Right atrium auricular region (tissue), 2 donors: Measurements from ENCODE around the gene CLEC4G. TPM values are rescaled to one million over a fixed set of nuclear protein-coding genes. Genes with fewer than 3 reads are reported as not detected.

ENCODE experiments used
- DNase-seq: peaks from one replicate; pipeline ENCODE4 v3.0.0-alpha.2; 2019; ENCODE audit warnings: low spot score
- H3K27ac ChIP-seq, 2 donors: fragments of 200-600 bp; sonication (generic); 1 replicate in 1 of 2; 2 replicates in 1 of 2; pipeline ENCODE4 v1.5.1; 2016 to 2019
- H3K27me3 ChIP-seq, 2 donors: fragments of 200-600 bp; sonication (generic); one replicate each; pipeline versions ENCODE4 v1.5.1 to v1.6.0; 2017 to 2019
- H3K36me3 ChIP-seq: fragments of 200-600 bp; sonication (generic); one replicate; pipeline ENCODE4 v1.5.1; 2016
- H3K4me1 ChIP-seq, 2 donors: fragments of 200-600 bp; sonication (generic); one replicate each; pipeline versions ENCODE4 v1.5.1 to v1.6.0; 2017 to 2019
- H3K4me3 ChIP-seq, 2 donors: fragments of 200-600 bp; sonication (generic); 1 replicate in 1 of 2; 2 replicates in 1 of 2; pipeline ENCODE4 v1.5.1; 2017 to 2019; ENCODE audit warnings: mild to moderate bottlenecking in 1 of 2, moderate library complexity in 1 of 2
- H3K9me3 ChIP-seq, 2 donors: fragments of 200-600 bp; sonication (generic); one replicate each; pipeline ENCODE4 v1.5.1; 2019
- total RNA-seq, 2 donors: library from RNA; depleted of rRNA; stranded (reverse); fragments of >200 nt; gene quantifications; one replicate each; pipeline ENCODE4 v1.1.0, GENCODE V29; 2016
- TF ChIP-seq, protein P1 (sequence below), 2 donors: fragments of 200-600 bp; sonication (generic); IDR thresholded peaks; one replicate each; pipeline ENCODE4 v1.5.1; 2019; ENCODE audit warnings: antibody characterized with exemption in 2 of 2

Gene CLEC4G
- total RNA-seq, 2 donors from 2014 or later: 0.55 TPM; not detected in 1

DNA sequence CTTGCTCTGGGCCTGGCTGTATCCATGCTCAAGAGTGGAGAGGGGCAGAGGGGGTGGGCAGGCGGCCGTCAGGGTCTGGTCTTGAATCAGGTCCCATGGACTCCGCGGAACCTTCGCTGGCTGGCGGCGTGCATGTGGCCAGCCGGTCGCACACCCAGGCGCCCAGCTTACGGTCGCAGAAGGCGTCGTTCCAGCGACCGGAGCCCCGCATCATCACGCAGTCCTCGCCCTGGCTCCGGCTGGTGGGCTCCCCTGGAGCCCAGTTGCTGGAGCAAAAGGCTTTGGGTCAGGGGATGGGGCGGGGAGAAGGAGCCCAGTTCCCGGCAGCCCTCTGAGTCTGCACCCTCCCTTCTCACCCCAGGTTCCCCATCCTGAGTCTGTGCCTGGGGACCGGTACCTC is 42.7 kb downstream of the CLEC4G start:
- DNase-seq: no peak
- Histone ChIP-seq H3K27me3 (no peaks in the 10 kb centered on the region), H3K27ac (no peak overlapping the region)

DNA sequence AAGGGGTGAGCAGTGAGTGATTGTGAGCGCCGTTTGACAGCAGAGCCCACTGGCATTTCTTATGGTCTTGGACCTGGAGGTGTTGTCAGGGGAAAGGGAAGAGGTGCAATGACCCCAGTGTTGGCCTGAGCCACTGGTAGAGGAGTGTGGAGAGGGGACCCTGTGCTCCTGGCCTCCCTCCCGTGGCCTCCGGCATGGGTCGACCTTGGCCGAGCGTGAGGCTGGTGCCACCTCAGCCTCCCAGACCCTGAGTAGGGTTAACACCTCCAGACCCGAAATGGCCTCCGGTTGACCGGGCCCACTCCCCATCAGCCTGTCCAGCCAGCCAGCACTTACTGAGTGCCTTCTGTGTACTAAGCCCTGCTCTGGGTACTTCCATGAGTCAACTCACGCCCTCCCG is 44.7 kb downstream of the CLEC4G start:
- no peak overlapping the region for H3K27ac ChIP-seq
- H3K4me3 ChIP-seq: no peak overlapping the region
- no peaks in the 10 kb centered on the region for H3K27me3 ChIP-seq
- no peak for DNase-seq
- H3K9me3 ChIP-seq: no peaks in the 10 kb centered on the region
- H3K4me1 ChIP-seq: peaks cover 0 to 1% of the 10 kb centered on the region in 2 donors
- peaks cover 11% of the 10 kb centered on the region for H3K36me3 ChIP-seq
- TF ChIP-seq, protein P1, sequence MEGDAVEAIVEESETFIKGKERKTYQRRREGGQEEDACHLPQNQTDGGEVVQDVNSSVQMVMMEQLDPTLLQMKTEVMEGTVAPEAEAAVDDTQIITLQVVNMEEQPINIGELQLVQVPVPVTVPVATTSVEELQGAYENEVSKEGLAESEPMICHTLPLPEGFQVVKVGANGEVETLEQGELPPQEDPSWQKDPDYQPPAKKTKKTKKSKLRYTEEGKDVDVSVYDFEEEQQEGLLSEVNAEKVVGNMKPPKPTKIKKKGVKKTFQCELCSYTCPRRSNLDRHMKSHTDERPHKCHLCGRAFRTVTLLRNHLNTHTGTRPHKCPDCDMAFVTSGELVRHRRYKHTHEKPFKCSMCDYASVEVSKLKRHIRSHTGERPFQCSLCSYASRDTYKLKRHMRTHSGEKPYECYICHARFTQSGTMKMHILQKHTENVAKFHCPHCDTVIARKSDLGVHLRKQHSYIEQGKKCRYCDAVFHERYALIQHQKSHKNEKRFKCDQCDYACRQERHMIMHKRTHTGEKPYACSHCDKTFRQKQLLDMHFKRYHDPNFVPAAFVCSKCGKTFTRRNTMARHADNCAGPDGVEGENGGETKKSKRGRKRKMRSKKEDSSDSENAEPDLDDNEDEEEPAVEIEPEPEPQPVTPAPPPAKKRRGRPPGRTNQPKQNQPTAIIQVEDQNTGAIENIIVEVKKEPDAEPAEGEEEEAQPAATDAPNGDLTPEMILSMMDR (IDR thresholded peaks at IDR 0.05): no peak

More for the DNA sequence above, 42.7 kb downstream of the CLEC4G start:
- no peak overlapping the region for H3K4me3 ChIP-seq
- no peaks in the 10 kb centered on the region for H3K36me3 ChIP-seq
- H3K9me3 ChIP-seq: no peaks in the 10 kb centered on the region
- TF ChIP-seq, protein P1 (IDR thresholded peaks at IDR 0.05): no peak
- no peaks in the 10 kb centered on the region for H3K4me1 ChIP-seq

DNA sequence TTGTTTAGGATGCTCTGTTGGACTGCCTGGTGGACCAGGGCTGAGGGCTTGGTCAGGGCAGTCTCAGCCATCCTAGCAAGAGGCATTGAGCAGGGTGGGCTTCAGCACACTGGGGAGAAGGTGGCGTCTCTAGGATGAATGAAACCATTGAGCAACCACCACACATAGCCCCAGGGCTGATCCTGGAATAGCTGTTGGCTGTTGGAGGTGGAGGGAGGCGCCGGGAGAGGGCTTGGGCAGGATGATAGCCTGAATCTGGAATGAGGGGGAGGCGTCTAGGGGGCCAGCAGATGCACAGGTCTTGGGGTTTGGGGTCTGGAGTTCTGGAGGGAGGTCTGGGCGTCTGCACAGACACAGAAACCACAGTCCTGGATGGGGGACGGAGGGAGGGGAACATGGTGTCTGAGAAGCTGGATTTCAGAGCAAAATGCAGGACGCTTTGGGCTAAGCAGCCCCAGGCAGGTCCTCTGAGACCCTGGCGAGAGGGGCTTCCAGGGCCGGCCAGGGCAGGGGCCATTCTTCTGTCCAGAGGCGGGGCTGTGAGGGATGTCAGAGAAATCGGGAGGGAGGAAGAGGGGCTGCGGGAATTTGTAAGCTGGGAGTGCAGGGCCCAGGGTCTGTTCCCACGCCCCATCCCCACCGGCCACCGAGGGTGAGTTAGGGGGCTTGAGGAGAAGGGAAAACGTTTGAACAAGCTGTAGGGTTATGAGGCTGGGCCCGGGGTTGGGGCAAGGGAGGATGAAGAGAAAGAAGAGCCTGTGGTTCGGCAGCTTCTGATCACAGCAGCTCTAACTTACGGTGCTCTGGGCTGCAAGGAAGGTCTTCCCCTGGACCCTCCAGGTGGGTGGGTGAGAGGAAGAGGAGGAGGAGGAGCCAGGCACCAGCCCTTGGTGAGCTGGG is 46.1 kb downstream of the CLEC4G start:
- no peak overlapping the region for H3K27ac ChIP-seq
- H3K4me1 ChIP-seq: peaks cover 0 to 12% of the 10 kb centered on the region in 2 donors
- peaks cover 11% of the 10 kb centered on the region for H3K36me3 ChIP-seq
- H3K9me3 ChIP-seq: no peaks in the 10 kb centered on the region
- no peak for DNase-seq
- H3K4me3 ChIP-seq: no peak overlapping the region
- H3K27me3 ChIP-seq: no peaks in the 10 kb centered on the region
- TF ChIP-seq, protein P1 (IDR thresholded peaks at IDR 0.05): no peak

DNA sequence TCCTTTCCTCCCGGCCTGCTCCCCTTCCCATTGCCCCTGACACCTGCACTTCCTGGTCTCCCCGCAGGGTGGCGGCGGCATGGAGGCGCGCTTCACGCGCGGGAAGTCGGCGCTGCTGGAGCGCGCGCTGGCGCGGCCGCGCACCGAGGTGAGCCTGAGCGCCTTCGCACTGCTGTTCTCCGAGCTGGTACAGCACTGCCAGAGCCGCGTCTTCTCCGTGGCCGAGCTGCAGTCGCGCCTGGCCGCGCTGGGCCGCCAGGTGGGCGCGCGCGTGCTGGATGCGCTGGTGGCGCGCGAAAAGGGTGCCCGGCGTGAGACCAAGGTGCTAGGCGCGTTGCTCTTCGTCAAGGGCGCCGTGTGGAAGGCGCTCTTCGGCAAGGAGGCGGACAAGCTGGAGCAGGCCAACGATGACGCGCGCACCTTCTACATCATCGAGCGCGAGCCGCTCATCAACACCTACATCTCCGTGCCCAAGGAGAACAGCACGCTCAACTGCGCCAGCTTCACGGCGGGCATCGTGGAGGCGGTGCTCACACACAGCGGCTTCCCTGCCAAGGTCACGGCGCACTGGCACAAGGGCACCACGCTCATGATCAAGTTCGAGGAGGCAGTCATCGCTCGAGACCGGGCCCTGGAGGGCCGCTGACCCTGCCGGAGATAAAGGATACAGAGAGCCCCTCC is 49.6 kb downstream of the CLEC4G start:
- H3K27ac ChIP-seq: no peak overlapping the region
- H3K27me3 ChIP-seq: no peaks in the 10 kb centered on the region
- no peak for DNase-seq
- peaks cover 11% of the 10 kb centered on the region for H3K36me3 ChIP-seq
- TF ChIP-seq, protein P1 (IDR thresholded peaks at IDR 0.05): no peak
- peak overlapping the region; percentile 99 for H3K4me3 ChIP-seq
- H3K9me3 ChIP-seq: no peaks in the 10 kb centered on the region
- H3K4me1 ChIP-seq: peaks cover 0 to 16% of the 10 kb centered on the region in 2 donors

DNA sequence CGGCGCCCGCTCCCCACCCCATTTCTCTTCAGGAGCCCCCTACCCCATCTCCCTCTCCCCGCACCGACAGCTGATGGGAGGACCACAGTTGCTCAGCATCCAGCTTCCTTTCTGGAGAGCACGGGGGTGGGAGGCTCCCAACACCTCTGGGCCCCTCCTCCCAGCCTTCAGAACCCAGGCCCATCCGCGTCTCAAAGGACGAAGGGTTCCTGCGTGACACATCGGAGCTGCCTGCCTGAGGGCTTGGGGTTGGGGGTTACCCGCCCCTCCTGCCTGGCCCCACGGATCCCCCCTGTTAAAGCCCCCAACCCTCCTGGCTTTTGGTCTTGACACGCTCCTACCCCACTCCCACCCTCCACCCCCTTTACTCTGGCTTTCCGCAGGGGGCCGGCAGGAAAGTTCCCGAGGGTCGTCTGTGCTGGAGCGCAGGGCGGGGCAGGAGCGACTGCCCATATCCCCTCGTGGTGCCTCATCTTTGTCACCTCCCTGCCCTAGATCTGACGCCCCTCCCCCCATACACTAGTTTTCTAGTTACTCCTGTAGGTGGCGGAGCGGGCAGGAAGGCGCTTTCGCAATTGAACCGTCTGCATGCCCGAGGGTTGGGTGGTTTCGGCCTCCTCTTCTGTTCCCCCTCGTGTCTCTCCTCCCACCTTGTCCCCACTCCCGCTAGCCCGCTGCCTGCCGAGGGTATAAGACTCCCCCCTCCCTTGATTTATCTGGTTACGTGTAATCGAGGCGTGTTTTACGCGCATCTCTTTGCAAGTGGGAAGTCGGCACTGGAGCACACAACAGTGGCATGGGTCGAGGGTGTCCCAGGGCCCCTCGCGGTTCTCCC is 50.4 kb downstream of the CLEC4G start:
- DNase-seq: peak; percentile 87
- Histone ChIP-seq H3K4me1 (peaks cover 0 to 16% of the 10 kb centered on the region in 2 donors), H3K9me3 (no peaks in the 10 kb centered on the region), H3K36me3 (peaks cover 11% of the 10 kb centered on the region), H3K27me3 (no peaks in the 10 kb centered on the region), H3K27ac (peak overlapping the region; percentile 81 to 89), H3K4me3 (peak overlapping the region; percentile 99)
- TF ChIP-seq, protein P1 (IDR thresholded peaks at IDR 0.05): peak in 1 of 2 donors; percentile 64
